ENCODE data around the gene SOX6. TPM values are rescaled to one million over a fixed set of nuclear protein-coding genes. Genes with fewer than 3 reads are reported as not detected.
A peak's percentile ranks its signal among the peaks of the same experiment; 100 is the strongest.

The SOX6 gene
- total and polyA plus RNA-seq, 2 experiments from 2014 or later, result 0.03 to 0.66 TPM

- Histone ChIP-seq H3K36me3 (ENCODE audit: insufficient read depth) (no peaks in the 10 kb centered on the region), H4K20me1 (replicated peaks; ENCODE audit: insufficient read depth) (no peaks in the 10 kb centered on the region), H3F3A (replicated peaks; ENCODE audit: low read depth) (no peaks in the 10 kb centered on the region), H3K4me2 (peak overlapping the region; percentile 64), H3K27me3 (ENCODE audit: insufficient read depth) (no peaks in the 10 kb centered on the region), H2AFZ (no peak overlapping the region), H3K4me1 (ENCODE audit: insufficient read depth) (peaks cover 30% of the 10 kb centered on the region), H3K27ac (ENCODE audit: low read depth) (no peak overlapping the region), H3K4me3 (no peak overlapping the region; the same call in 1 of the 2 replicates), H3K79me2 (replicated peaks; ENCODE audit: insufficient read depth) (no peaks in the 10 kb centered on the region), H3K9me2 (ENCODE audit: insufficient read depth) (no peaks in the 10 kb centered on the region)
- ATAC-seq (peak; percentile 81), DNase-seq (ENCODE audit: low spot score) (peak; percentile 56)
- no peaks in the 10 kb centered on the region for H3K36me3 Mint-ChIP-seq (ENCODE audit: low read depth)
- H3K27me3 Mint-ChIP-seq (ENCODE audit: insufficient read depth, low read depth, poor library complexity), result no peaks in the 10 kb centered on the region
- H3K9me3 Mint-ChIP-seq, result no peaks in the 10 kb centered on the region
- H3K4me1 Mint-ChIP-seq, result peaks cover 35% of the 10 kb centered on the region
- TF ChIP-seq CREB1 (CRISPR knock-in tag; IDR thresholded peaks at IDR 0.05; ENCODE audit: low read depth) (no peak), STAT1 (IDR thresholded peaks at IDR 0.05; ENCODE audit: unreplicated experiment) (no peak), ZNF331 (CRISPR knock-in tag; IDR thresholded peaks at IDR 0.05; ENCODE audit: low read depth) (no peak), EZH2 (IDR thresholded peaks at IDR 0.05; ENCODE audit: low read depth, unreplicated experiment) (no peak), ZNF462 (CRISPR knock-in tag; IDR thresholded peaks at IDR 0.05) (no peak), CTCF (conservative IDR thresholded peaks at IDR 0.05; ENCODE audit: low read depth in 2 of 2) (no peak), REST (IDR thresholded peaks at IDR 0.05; ENCODE audit: unreplicated experiment) (no peak), POLR2AphosphoS5 (IDR thresholded peaks at IDR 0.05; ENCODE audit: low read depth) (no peak), EZH2phosphoT487 (IDR thresholded peaks at IDR 0.05; ENCODE audit: unreplicated experiment) (no peak), NANOG (IDR thresholded peaks at IDR 0.05; ENCODE audit: borderline replicate concordance) (no peak), ZNF114 (CRISPR knock-in tag; IDR thresholded peaks at IDR 0.05) (no peak), ETS1 (IDR thresholded peaks at IDR 0.05) (no peak), JUNB (IDR thresholded peaks at IDR 0.05; ENCODE audit: unreplicated experiment) (no peak)
- H3K27ac Mint-ChIP-seq, result no peak overlapping the region
- peak overlapping the region; percentile 10; the same call in 1 of the 3 replicates for H3K4me3 Mint-ChIP-seq
Observed at GRCh38 chr11:16047073-16047472, 309.3 kb downstream of the SOX6 start.

Data from GM23338 (cell line).